GM12873 (cell line): ENCODE results near the gene PRAMEF1.
"Not testable (repeated sequence)": the region's sequence is repeated elsewhere in the genome, so short reads cannot be mapped to it uniquely, and the experiment has no call there.

Source experiments
- CTCF ChIP-seq: IDR thresholded peaks from 2 replicates; pipeline ENCODE4 v1.5.1; 2012; ENCODE audit warnings: low read depth, mild to moderate bottlenecking, moderate library complexity, low read length, control low read depth; ENCODE audit not compliant: insufficient read depth; ENCODE audit errors: missing control alignments

The PRAMEF1 gene

GRCh38 chr1:12791097-12791496 lies at the start of gene PRAMEF1:
PRAMEF1 (plus strand) TSS chr1:12791397; CDS start chr1:12793228, 1,831 bp downstream.
- not testable (repeated sequence) for TF ChIP-seq CTCF

- no peak for TF ChIP-seq CTCF
Observed at GRCh38 chr1:12741946-12742345, 49.3 kb upstream of the PRAMEF1 start.

- TF ChIP-seq CTCF: no peak
Observed at GRCh38 chr1:12745126-12745991, 45.8 kb upstream of the PRAMEF1 start.

- TF ChIP-seq CTCF: no peak
Observed at GRCh38 chr1:12745992-12746323, 45.2 kb upstream of the PRAMEF1 start, which contains the start of gene CFAP107. CFAP107 (plus strand) TSS chr1:12746200; CDS start chr1:12746431, 231 bp downstream.

- no peak for TF ChIP-seq CTCF
Observed at GRCh38 chr1:12748778-12749355, 42.3 kb upstream of the PRAMEF1 start.

GRCh38 chr1:12754738-12755137 lies 36.5 kb upstream of the PRAMEF1 start:
- no peak for TF ChIP-seq CTCF

GRCh38 chr1:12756273-12756672 lies 34.9 kb upstream of the PRAMEF1 start:
- no peak for TF ChIP-seq CTCF
